ENCODE data around the gene PRCD. TPM values are rescaled to one million over a fixed set of nuclear protein-coding genes. Genes with fewer than 3 reads are reported as not detected.

PRCD gene
- total and polyA plus RNA-seq, 2 donors (not counting 1 experiment from before 2014, with no cell fraction given) = 18.0 to 30.6 TPM

- peak overlapping the region; percentile 98 for H3K4me2 ChIP-seq (replicated peaks; ENCODE audit: low read depth, low read length, poor library complexity, severe bottlenecking)
- peaks cover 42 to 50% of the 10 kb centered on the region in 2 donors for H3K4me1 ChIP-seq (ENCODE audit: control insufficient read depth in 2 of 2, insufficient read depth in 2 of 2, low read length in 2 of 2)
- Mint-ChIP-seq H3K27ac (peak overlapping the region; percentile 89), H3K27me3 (no peaks in the 10 kb centered on the region), H3K4me3 (peak overlapping the region; percentile 67), H3K4me1 (peaks cover 48% of the 10 kb centered on the region), H3K9me3 (ENCODE audit: insufficient read depth) (no peaks in the 10 kb centered on the region)
- H3K27me3 ChIP-seq (replicated peaks in 1 of 4; ENCODE audit: control extremely low read depth in 1 of 4, control insufficient read depth in 3 of 4, insufficient read depth in 4 of 4, low read length in 3 of 4) = peaks cover 0 to under 1% (median 0%) of the 10 kb centered on the region in 4 experiments
- 74% methylated on average over 27 of the region's 32 CpGs for WGBS (ENCODE audit: insufficient coverage)
- ATAC-seq (ENCODE audit: low read depth) = no peak
- intact Hi-C loops (cut with micrococcal nuclease) = no loop called here
- no peak for DNase-seq
- peak overlapping the region; percentile 97 to 99 for H3K27ac ChIP-seq (ENCODE audit: low read length in 2 of 2)
- POLR2A ChIA-PET = no interaction called here
- H3K9ac ChIP-seq (ENCODE audit: low read length) = no peak overlapping the region
- H3K36me3 ChIP-seq (replicated peaks in 1 of 2; ENCODE audit: control extremely low read depth in 1 of 2, control insufficient read depth in 1 of 2, extremely low read depth in 1 of 2, insufficient read depth in 2 of 2, low read length in 1 of 2) = no peaks in the 10 kb centered on the region
- no peaks in the 10 kb centered on the region for H3K9me3 ChIP-seq (ENCODE audit: control extremely low read depth in 1 of 3, control insufficient read depth in 2 of 3, insufficient read depth in 1 of 3, low read length in 2 of 3)
- no peak overlapping the region for H2AFZ ChIP-seq (ENCODE audit: insufficient read depth, low read depth, low read length, poor library complexity, severe bottlenecking)
- peaks cover 52% of the 10 kb centered on the region for H3K79me2 ChIP-seq (ENCODE audit: control insufficient read depth, insufficient read depth, low read length)
- H4K20me1 ChIP-seq (ENCODE audit: control insufficient read depth, insufficient read depth, low read length, poor library complexity, severe bottlenecking) = no peaks in the 10 kb centered on the region
- H3K4me3 ChIP-seq (ENCODE audit: control extremely low read depth in 1 of 5, extremely low read depth in 1 of 5, insufficient read depth in 1 of 5, low read depth in 2 of 5, low read length in 4 of 5) = no peak overlapping the region
- TF ChIP-seq CTCF (IDR thresholded peaks at IDR 0.05) (no peak), EZH2 (IDR thresholded peaks at IDR 0.05; ENCODE audit: borderline replicate concordance, insufficient read depth, low read depth, low read length, poor library complexity, severe bottlenecking) (no peak)
- CTCF ChIA-PET = interaction anchor here (0.9 to 5.2 kb wide), 2 partner anchors 15 to 42 kb away, joined by 4 to 52 read pairs; no protein-coding TSS in a partner anchor
Measured at GRCh38 chr17:76530811-76531485, 8.9 kb upstream of the PRCD start.

- Mint-ChIP-seq H3K4me3 (peak overlapping the region; percentile 53), H3K27me3 (no peaks in the 10 kb centered on the region)
- CTCF ChIA-PET = interaction anchor here (0.9 to 5.2 kb wide), 2 partner anchors 15 to 42 kb away, joined by 4 to 52 read pairs; no protein-coding TSS in a partner anchor
Measured at GRCh38 chr17:76531486-76532038, 8.3 kb upstream of the PRCD start.

More at GRCh38 chr17:76531486-76532038, 8.3 kb upstream of the PRCD start:
- no peak overlapping the region for H3K4me3 ChIP-seq (ENCODE audit: control extremely low read depth in 1 of 5, extremely low read depth in 1 of 5, insufficient read depth in 1 of 5, low read depth in 2 of 5, low read length in 4 of 5)
- H3K79me2 ChIP-seq (ENCODE audit: control insufficient read depth, insufficient read depth, low read length) = peaks cover 58% of the 10 kb centered on the region
- H3K9me3 ChIP-seq (ENCODE audit: control extremely low read depth in 1 of 3, control insufficient read depth in 2 of 3, insufficient read depth in 1 of 3, low read length in 2 of 3) = no peaks in the 10 kb centered on the region
- TF ChIP-seq EZH2 (IDR thresholded peaks at IDR 0.05; ENCODE audit: borderline replicate concordance, insufficient read depth, low read depth, low read length, poor library complexity, severe bottlenecking) = no peak
- H3K4me2 ChIP-seq (replicated peaks; ENCODE audit: low read depth, low read length, poor library complexity, severe bottlenecking) = peak overlapping the region; percentile 14
- POLR2A ChIA-PET = no interaction called here
- H3K4me1 ChIP-seq (ENCODE audit: control insufficient read depth in 2 of 2, insufficient read depth in 2 of 2, low read length in 2 of 2) = peaks cover 42 to 50% of the 10 kb centered on the region in 2 donors
- Mint-ChIP-seq H3K9me3 (ENCODE audit: insufficient read depth) (no peaks in the 10 kb centered on the region), H3K27ac (peak overlapping the region; percentile 87), H3K4me1 (peaks cover 48% of the 10 kb centered on the region)
- H2AFZ ChIP-seq (ENCODE audit: insufficient read depth, low read depth, low read length, poor library complexity, severe bottlenecking) = no peak overlapping the region
- WGBS (ENCODE audit: insufficient coverage) = 70% methylated on average over 12 of the region's 18 CpGs
- DNase-seq (no peak), ATAC-seq (ENCODE audit: low read depth) (no peak)
- H3K36me3 ChIP-seq (replicated peaks in 1 of 2; ENCODE audit: control extremely low read depth in 1 of 2, control insufficient read depth in 1 of 2, extremely low read depth in 1 of 2, insufficient read depth in 2 of 2, low read length in 1 of 2) = no peaks in the 10 kb centered on the region
- H3K27ac ChIP-seq (ENCODE audit: low read length in 2 of 2) = no peak overlapping the region
- H4K20me1 ChIP-seq (ENCODE audit: control insufficient read depth, insufficient read depth, low read length, poor library complexity, severe bottlenecking) = peaks cover 2% of the 10 kb centered on the region
- H3K9ac ChIP-seq (ENCODE audit: low read length) = no peak overlapping the region
- peaks cover 0 to 6% (median under 1%) of the 10 kb centered on the region in 4 experiments for H3K27me3 ChIP-seq (replicated peaks in 1 of 4; ENCODE audit: control extremely low read depth in 1 of 4, control insufficient read depth in 3 of 4, insufficient read depth in 4 of 4, low read length in 3 of 4)
- intact Hi-C loops (cut with micrococcal nuclease) = no loop called here
